Activated CD4-positive, alpha-beta T cell treated with anti-CD3 and anti-CD28 coated beads, Interleukin-2, Interleukin-4, amounts not matched to agents 100 ng/mL and 50 ng/mL, durations not matched to agents 16 hours and 8 hours (primary cell): ENCODE data around the gene HSPA1A.
A peak's percentile ranks its signal among the peaks of the same experiment; 100 is the strongest.
"Not testable (repeated sequence)": the region's sequence is repeated elsewhere in the genome, so short reads cannot be mapped to it uniquely, and the experiment has no call there.

Experiments
- DNase-seq: peaks from one replicate; pipeline ENCODE4 v3.0.0-alpha.2; 2020; ENCODE audit warnings: low spot score

The HSPA1A gene

GRCh38 chr6:31781244-31782125 lies 33.9 kb upstream of the HSPA1A start:
- DNase-seq: no peak

- no peak for DNase-seq
Observed at GRCh38 chr6:31782126-31782855, 33.1 kb upstream of the HSPA1A start.

- no peak for DNase-seq
Observed at GRCh38 chr6:31784098-31784925, 31.0 kb upstream of the HSPA1A start.

- no peak for DNase-seq
Observed at GRCh38 chr6:31785475-31785874, 29.9 kb upstream of the HSPA1A start.

- peak; percentile 49 for DNase-seq
Observed at GRCh38 chr6:31791324-31792089, 23.8 kb upstream of the HSPA1A start.

- no peak for DNase-seq
Observed at GRCh38 chr6:31792090-31792374, 23.3 kb upstream of the HSPA1A start.

- no peak for DNase-seq
Observed at GRCh38 chr6:31792761-31793171, 22.6 kb upstream of the HSPA1A start.

- not testable (repeated sequence) for DNase-seq
Observed at GRCh38 chr6:31793927-31794245, 21.5 kb upstream of the HSPA1A start.

GRCh38 chr6:31794294-31794865 lies 21.0 kb upstream of the HSPA1A start:
- peak; percentile 28 for DNase-seq

GRCh38 chr6:31794866-31795615 lies 20.3 kb upstream of the HSPA1A start:
- no peak for DNase-seq

GRCh38 chr6:31795616-31796298 lies 19.6 kb upstream of the HSPA1A start, which contains the start of gene VARS1:
TSS of gene VARS1 (minus strand) at chr6:31795752. CDS start at chr6:31795217, 535 bp downstream.
- peak; percentile 89 for DNase-seq

GRCh38 chr6:31796993-31797385 lies 18.4 kb upstream of the HSPA1A start:
- no peak for DNase-seq

GRCh38 chr6:31797588-31797987 lies 17.8 kb upstream of the HSPA1A start:
- peak; percentile 56 for DNase-seq

- no peak for DNase-seq
Observed at GRCh38 chr6:31799781-31800180, 15.6 kb upstream of the HSPA1A start.

- not testable (repeated sequence) for DNase-seq
Observed at GRCh38 chr6:31801031-31801927, 14.1 kb upstream of the HSPA1A start.

GRCh38 chr6:31805939-31806469 lies 9.3 kb upstream of the HSPA1A start:
- DNase-seq: no peak

- DNase-seq: peak; percentile 97
Observed at GRCh38 chr6:31806470-31807272, 8.7 kb upstream of the HSPA1A start, which contains the start of gene LSM2. TSS of gene LSM2 (minus strand) at chr6:31806966. CDS start at chr6:31806757, 209 bp downstream.

GRCh38 chr6:31808599-31808998 lies 6.7 kb upstream of the HSPA1A start:
- DNase-seq: not testable (repeated sequence)
